ENCODE data around the gene HEATR9. TPM values are rescaled to one million over a fixed set of nuclear protein-coding genes. Genes with fewer than 3 reads are reported as not detected.
"Not testable (repeated sequence)": the region's sequence is repeated elsewhere in the genome, so short reads cannot be mapped to it uniquely, and the experiment has no call there.

Gene HEATR9
- total RNA-seq, 1 experiment from 2014 or later, result not detected

DNA sequence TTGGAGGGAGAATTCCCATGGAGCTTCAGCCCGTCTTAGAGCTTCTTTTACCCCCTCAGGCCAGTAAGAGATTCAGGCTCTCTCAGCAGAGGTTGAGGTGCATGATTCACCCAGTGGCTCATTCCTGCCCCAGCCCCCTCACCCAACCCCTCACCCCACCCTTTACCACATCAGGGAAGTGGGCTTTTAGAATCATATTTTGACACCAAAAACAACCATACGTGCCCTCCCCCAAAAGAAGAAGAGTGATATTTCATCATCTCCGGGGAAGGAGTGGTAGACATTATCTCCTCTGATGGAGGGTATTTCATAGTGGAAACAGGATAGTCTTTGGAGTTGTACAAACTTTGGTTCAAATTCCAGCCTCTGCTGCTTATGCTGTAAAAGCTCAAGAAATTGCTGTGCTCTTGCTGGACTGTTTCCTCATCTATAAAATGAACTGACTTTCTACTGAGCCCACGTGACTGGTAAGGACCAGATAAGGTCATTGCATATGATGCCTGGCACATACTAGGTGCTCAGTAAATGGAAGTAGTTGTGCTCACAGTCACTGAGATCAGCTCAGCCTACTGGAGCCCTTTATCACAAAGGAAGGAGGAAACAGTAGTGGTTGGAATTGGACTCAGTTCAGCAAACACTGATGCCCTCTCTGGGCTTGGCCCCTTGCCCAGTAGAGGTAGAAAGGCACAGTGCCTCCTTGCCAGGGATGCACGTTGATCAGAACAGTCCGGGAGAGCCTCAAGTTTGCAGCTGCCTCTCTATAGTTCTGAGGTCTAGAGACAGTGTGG is 29.8 kb upstream of the HEATR9 start:
- Mint-ChIP-seq H3K27ac (ENCODE audit: low read depth, unreplicated experiment) (no peak overlapping the region), H3K27me3 (ENCODE audit: insufficient read depth, unreplicated experiment) (no peaks in the 10 kb centered on the region), H3K4me1 (ENCODE audit: insufficient read depth, unreplicated experiment) (peaks cover 17% of the 10 kb centered on the region), H3K36me3 (ENCODE audit: insufficient read depth, unreplicated experiment) (no peaks in the 10 kb centered on the region), H3K9me3 (ENCODE audit: unreplicated experiment) (no peaks in the 10 kb centered on the region), H3K4me3 (ENCODE audit: unreplicated experiment) (no peak overlapping the region)
- TF ChIP-seq, protein P1, sequence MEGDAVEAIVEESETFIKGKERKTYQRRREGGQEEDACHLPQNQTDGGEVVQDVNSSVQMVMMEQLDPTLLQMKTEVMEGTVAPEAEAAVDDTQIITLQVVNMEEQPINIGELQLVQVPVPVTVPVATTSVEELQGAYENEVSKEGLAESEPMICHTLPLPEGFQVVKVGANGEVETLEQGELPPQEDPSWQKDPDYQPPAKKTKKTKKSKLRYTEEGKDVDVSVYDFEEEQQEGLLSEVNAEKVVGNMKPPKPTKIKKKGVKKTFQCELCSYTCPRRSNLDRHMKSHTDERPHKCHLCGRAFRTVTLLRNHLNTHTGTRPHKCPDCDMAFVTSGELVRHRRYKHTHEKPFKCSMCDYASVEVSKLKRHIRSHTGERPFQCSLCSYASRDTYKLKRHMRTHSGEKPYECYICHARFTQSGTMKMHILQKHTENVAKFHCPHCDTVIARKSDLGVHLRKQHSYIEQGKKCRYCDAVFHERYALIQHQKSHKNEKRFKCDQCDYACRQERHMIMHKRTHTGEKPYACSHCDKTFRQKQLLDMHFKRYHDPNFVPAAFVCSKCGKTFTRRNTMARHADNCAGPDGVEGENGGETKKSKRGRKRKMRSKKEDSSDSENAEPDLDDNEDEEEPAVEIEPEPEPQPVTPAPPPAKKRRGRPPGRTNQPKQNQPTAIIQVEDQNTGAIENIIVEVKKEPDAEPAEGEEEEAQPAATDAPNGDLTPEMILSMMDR (IDR thresholded peaks at IDR 0.05; ENCODE audit: unreplicated experiment), result no peak
- BruUV-seq (replicated peaks), result no TSS peak
- ChIA-PET CTCF (interaction anchor here (0.6 to 0.7 kb wide), 2 partner anchors 251 to 1813 kb away, joined by 3 read pairs; no protein-coding TSS in a partner anchor), POLR2A (no interaction called here)
- intact Hi-C loops (cut with micrococcal nuclease), result no loop called here
- DNase-seq (ENCODE audit: unreplicated experiment), result peak; percentile 80

DNA sequence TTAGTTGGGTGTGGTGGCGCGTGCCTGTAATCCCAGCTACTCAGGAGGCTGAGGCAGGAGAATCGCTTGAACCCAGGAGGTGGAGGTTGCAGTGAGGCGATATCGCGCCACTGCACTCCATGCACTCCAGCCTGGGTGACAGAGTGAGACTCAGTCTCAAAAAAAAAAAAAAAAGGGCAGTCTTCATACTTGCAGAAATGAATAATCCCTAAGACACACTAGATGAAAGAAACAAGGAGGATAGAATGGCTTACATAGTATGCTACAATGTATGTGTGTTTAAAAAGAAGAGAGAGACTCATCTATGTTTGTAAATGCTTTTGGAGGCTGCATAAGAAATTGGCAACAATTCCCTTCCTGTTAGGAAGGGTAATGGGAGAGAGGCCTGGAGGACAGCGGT is 29.1 kb upstream of the HEATR9 start:
- H3K27ac Mint-ChIP-seq (ENCODE audit: low read depth, unreplicated experiment); H3K4me3 Mint-ChIP-seq (ENCODE audit: unreplicated experiment); H3K36me3 Mint-ChIP-seq (ENCODE audit: insufficient read depth, unreplicated experiment); H3K9me3 Mint-ChIP-seq (ENCODE audit: unreplicated experiment); H3K27me3 Mint-ChIP-seq (ENCODE audit: insufficient read depth, unreplicated experiment); DNase-seq (ENCODE audit: unreplicated experiment); POLR2A ChIA-PET; CTCF ChIA-PET; intact Hi-C loops (cut with micrococcal nuclease); BruUV-seq (replicated peaks): not testable (repeated sequence)
- H3K4me1 Mint-ChIP-seq (ENCODE audit: insufficient read depth, unreplicated experiment), result peaks cover 17% of the 10 kb centered on the region

DNA sequence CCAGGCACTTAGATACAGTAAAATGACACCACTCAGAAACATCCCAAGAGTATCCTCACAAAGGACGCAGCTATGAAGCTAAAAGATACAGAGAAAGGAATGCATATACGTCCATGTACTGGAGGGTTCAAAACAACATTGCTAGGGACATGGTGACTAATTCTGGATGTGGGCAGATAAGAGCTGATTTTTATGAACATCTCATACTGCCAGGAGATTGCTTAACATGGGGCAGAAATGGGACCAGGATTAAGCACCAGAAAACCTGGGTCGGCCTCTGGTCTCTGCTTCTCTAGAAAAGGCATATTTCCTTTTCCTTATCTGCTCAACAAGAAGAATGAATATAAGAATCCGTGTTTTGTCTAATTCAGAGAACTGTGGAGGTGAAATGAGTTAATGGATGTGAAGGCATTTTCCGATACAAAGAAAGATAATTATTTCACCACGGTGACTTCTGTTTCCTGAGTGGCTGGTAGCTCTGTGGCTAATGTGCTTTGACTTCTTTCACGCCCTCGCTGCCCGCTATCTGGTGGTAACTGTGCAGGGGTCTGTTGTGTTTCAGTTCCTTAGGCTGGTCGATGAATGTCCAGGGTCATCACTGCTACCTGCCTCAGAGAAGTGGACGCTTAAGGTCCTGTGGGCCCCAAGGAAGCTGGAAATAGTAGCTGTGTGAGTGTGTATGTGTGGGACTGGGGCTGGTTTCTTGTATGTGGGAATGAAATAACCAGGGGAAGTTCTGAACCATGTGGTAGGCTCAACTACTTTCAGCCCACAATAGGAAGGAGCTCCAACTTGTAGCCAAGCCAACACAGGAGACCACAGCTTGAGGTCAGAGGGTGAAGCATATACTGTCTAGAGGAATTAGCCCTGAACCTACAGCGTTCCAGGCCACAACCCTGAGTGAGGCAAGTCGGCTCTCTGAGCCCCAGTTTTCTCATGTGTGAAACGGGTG is 27.2 kb upstream of the HEATR9 start:
- Mint-ChIP-seq H3K27me3 (ENCODE audit: insufficient read depth, unreplicated experiment) (no peaks in the 10 kb centered on the region), H3K4me3 (ENCODE audit: unreplicated experiment) (no peak overlapping the region), H3K36me3 (ENCODE audit: insufficient read depth, unreplicated experiment) (no peaks in the 10 kb centered on the region), H3K4me1 (ENCODE audit: insufficient read depth, unreplicated experiment) (peaks cover 13% of the 10 kb centered on the region), H3K27ac (ENCODE audit: low read depth, unreplicated experiment) (no peak overlapping the region), H3K9me3 (ENCODE audit: unreplicated experiment) (no peaks in the 10 kb centered on the region)
- intact Hi-C loops (cut with micrococcal nuclease), result no loop called here
- DNase-seq (ENCODE audit: unreplicated experiment), result no peak
- TF ChIP-seq, protein P1 (IDR thresholded peaks at IDR 0.05; ENCODE audit: unreplicated experiment), result no peak
- POLR2A ChIA-PET, result no interaction called here
- no TSS peak for BruUV-seq (replicated peaks)
- CTCF ChIA-PET, result interaction anchor here (1.3 to 1.4 kb wide), 3 partner anchors 13 to 253 kb away, joined by 3 to 7 read pairs (median 5); no protein-coding TSS in a partner anchor

- ChIA-PET POLR2A (interaction anchor here (0.8 kb wide), 1 partner anchor 239 kb away, joined by 3 read pairs; no protein-coding TSS in a partner anchor), CTCF (no interaction called here)
- Mint-ChIP-seq H3K4me3 (ENCODE audit: unreplicated experiment) (no peak overlapping the region), H3K9me3 (ENCODE audit: unreplicated experiment) (no peaks in the 10 kb centered on the region), H3K27ac (ENCODE audit: low read depth, unreplicated experiment) (no peak overlapping the region), H3K4me1 (ENCODE audit: insufficient read depth, unreplicated experiment) (peaks cover 15% of the 10 kb centered on the region), H3K27me3 (ENCODE audit: insufficient read depth, unreplicated experiment) (no peaks in the 10 kb centered on the region), H3K36me3 (ENCODE audit: insufficient read depth, unreplicated experiment) (no peaks in the 10 kb centered on the region)
- BruUV-seq (replicated peaks), result no TSS peak
- DNase-seq (ENCODE audit: unreplicated experiment), result no peak
- TF ChIP-seq, protein P1 (IDR thresholded peaks at IDR 0.05; ENCODE audit: unreplicated experiment), result no peak
- intact Hi-C loops (cut with micrococcal nuclease), result no loop called here
Measured at GRCh38 chr17:35894206-35894605, 25.5 kb upstream of the HEATR9 start.
